HepG2 (cell line): ENCODE measurements around the gene HECTD2. TPM values are rescaled to one million over a fixed set of nuclear protein-coding genes. Genes with fewer than 3 reads are reported as not detected.

Source experiments
- ATAC-seq: fragments of 200-7000 bp; cut with Tn5 transposase; 3 replicates; pipeline ENCODE4 v1.9.1; 2020; ENCODE audit warnings: mild to moderate bottlenecking, moderate library complexity
- BruUV-seq: library from RNA; stranded (reverse); fragments of 400-500 nt; replicated peaks from 2 replicates; lab custom pipeline; 2021; lab: Mats Ljungman, UMichigan
- CTCF ChIA-PET: fragments of 300-600 bp; formaldehyde crosslinking; extraction: SDS; loops from one replicate; lab custom pipeline; 2021; ENCODE audit warnings: low total read pairs, inconsistent platforms, low intra/inter-chr PET ratio; lab: Yijun Ruan, JAX
- POLR2A ChIA-PET: fragments of 350-600 bp; sonication (Branson Sonifier 250); formaldehyde crosslinking; loops from one replicate; lab custom pipeline; 2020; ENCODE audit warnings: antibody characterized with exemption, inconsistent platforms; lab: Yijun Ruan, JAX
- DNase-seq: peaks from one replicate; pipeline ENCODE4 v3.0.0-alpha.2; 2015; ENCODE audit warnings: low spot score
- FAIRE-seq: peaks from 3 replicates; lab custom pipeline; 2011; peaks lifted over from hg19 to GRCh38; lab: Jason Lieb, UNC
- H2AFZ ChIP-seq: one replicate; pipeline ENCODE4 v1.6.1; 2011; ENCODE audit warnings: low read length, inconsistent platforms
- H3K27ac ChIP-seq: fragments of 300-600 bp; 3 replicates; pipeline ENCODE4 v1.8.0; 2011; ENCODE audit warnings: mixed run types, mild to moderate bottlenecking, mixed read lengths, low read length, inconsistent platforms; ENCODE audit not compliant: insufficient read depth; ENCODE audit errors: extremely low read length
- H3K27me3 ChIP-seq, 2 experiments: fragments of 200-600 bp in 1 of 2; 2 replicates in 1 of 2; 3 replicates in 1 of 2; pipeline versions ENCODE4 v1.6.0 to v1.8.0; 2011; ENCODE audit warnings: low read length in 2 of 2, mild to moderate bottlenecking in 2 of 2, moderate library complexity in 2 of 2, inconsistent platforms in 1 of 2; ENCODE audit not compliant: insufficient read depth in 2 of 2, control insufficient read depth in 1 of 2
- H3K36me3 ChIP-seq, 2 experiments: fragments of 200-600 bp in 1 of 2; replicated peaks in 1 of 2; 2 replicates in 1 of 2; 3 replicates in 1 of 2; pipeline versions ENCODE4 v1.5.1 to v1.8.0; 2011; ENCODE audit warnings: low read length in 2 of 2, inconsistent platforms in 1 of 2; ENCODE audit not compliant: insufficient read depth in 2 of 2, control insufficient read depth in 1 of 2
- H3K4me1 ChIP-seq: 2 replicates; pipeline ENCODE4 v1.5.1; 2012; ENCODE audit warnings: low read length, inconsistent platforms; ENCODE audit not compliant: insufficient read depth
- H3K4me2 ChIP-seq: 2 replicates; pipeline ENCODE4 v1.6.0; 2011; ENCODE audit warnings: low read depth, low read length, inconsistent platforms
- H3K4me3 ChIP-seq, 3 experiments: fragments of 200-600 bp in 1 of 3; sonication (generic), shearing (Covaris generic) in 1 of 3; replicated peaks in 1 of 3; 2 replicates each; pipeline ENCODE4 v1.5.1; 2011 to 2016; ENCODE audit warnings: low read length in 3 of 3, inconsistent platforms in 2 of 3, low read depth in 2 of 3, mild to moderate bottlenecking in 2 of 3, control low read depth in 1 of 3, mixed read lengths in 1 of 3; ENCODE audit not compliant: insufficient read depth in 1 of 3
- H3K79me2 ChIP-seq: one replicate; pipeline ENCODE4 v1.6.1; 2011; ENCODE audit warnings: low read length, inconsistent platforms; ENCODE audit not compliant: insufficient read depth
- H3K9ac ChIP-seq: 2 replicates; pipeline ENCODE4 v1.6.0; 2011; ENCODE audit warnings: mild to moderate bottlenecking, low read depth, low read length, inconsistent platforms; ENCODE audit not compliant: insufficient read depth
- H3K9me3 ChIP-seq: 2 replicates; pipeline ENCODE4 v1.5.1; 2012; ENCODE audit warnings: mild to moderate bottlenecking, low read length
- H4K20me1 ChIP-seq: 2 replicates; pipeline ENCODE4 v1.6.0; 2011; ENCODE audit warnings: inconsistent platforms, mild to moderate bottlenecking, low read length, moderate library complexity; ENCODE audit not compliant: insufficient read depth
- ARNT2 ChIP-seq: sonication (generic); formaldehyde crosslinking; IDR thresholded peaks from 2 replicates; pipeline ENCODE4 v1.8.0; 2022; ENCODE audit warnings: mild to moderate bottlenecking, low read depth, missing genetic modification reagents, moderate library complexity
- BORCS8-MEF2B ChIP-seq: sonication (generic); formaldehyde crosslinking; IDR thresholded peaks from 2 replicates; pipeline ENCODE4 v1.8.0; 2022; ENCODE audit warnings: mild to moderate bottlenecking, missing genetic modification reagents
- GABPB1 ChIP-seq: IDR thresholded peaks from 2 replicates; pipeline ENCODE4 v1.6.1; 2016; ENCODE audit warnings: mild to moderate bottlenecking, missing genetic modification reagents, moderate library complexity, missing compliant biosample characterization
- MYNN ChIP-seq: sonication (generic); formaldehyde crosslinking; IDR thresholded peaks from 2 replicates; pipeline ENCODE4 v1.4.0; 2020; ENCODE audit warnings: mild to moderate bottlenecking, low read depth, missing genetic modification reagents
- NRL ChIP-seq: sonication (generic); formaldehyde crosslinking; IDR thresholded peaks from 2 replicates; pipeline ENCODE4 v1.5.0; 2020; ENCODE audit warnings: missing genetic modification reagents, mild to moderate bottlenecking, moderate library complexity, borderline replicate concordance
- PITX1 ChIP-seq: sonication (generic); formaldehyde crosslinking; IDR thresholded peaks from 2 replicates; pipeline ENCODE4 v1.5.1; 2020; ENCODE audit warnings: mild to moderate bottlenecking, missing genetic modification reagents
- SAFB2 ChIP-seq: sonication (generic); formaldehyde crosslinking; IDR thresholded peaks from 2 replicates; pipeline ENCODE4 v1.5.1; 2020; ENCODE audit warnings: missing genetic modification reagents, low read depth, mild to moderate bottlenecking, borderline replicate concordance
- SCMH1 ChIP-seq: sonication (generic); formaldehyde crosslinking; IDR thresholded peaks from 2 replicates; pipeline ENCODE4 v1.9.0; 2021; ENCODE audit warnings: missing genetic modification reagents, mild to moderate bottlenecking, borderline replicate concordance
- TBX3 ChIP-seq: fragments of 450-650 bp; IDR thresholded peaks from 2 replicates; pipeline ENCODE4 v1.6.1; 2017; ENCODE audit warnings: antibody characterized with exemption, mild to moderate bottlenecking, inconsistent platforms, borderline replicate concordance
- TCF7 ChIP-seq: sonication (generic); IDR thresholded peaks from 2 replicates; pipeline ENCODE4 v1.6.1; 2016; ENCODE audit warnings: antibody characterized with exemption, low read depth
- ZNF382 ChIP-seq: sonication (generic); formaldehyde crosslinking; IDR thresholded peaks from 2 replicates; pipeline ENCODE4 v1.5.0; 2020; ENCODE audit warnings: missing genetic modification reagents, mild to moderate bottlenecking, borderline replicate concordance
- WGBS: methylation state at CpG from one replicate; pipeline ENCODE4 v1.1.6; 2017; ENCODE audit warnings: low lambda C conversion rate; 5-methylcytosine and 5-hydroxymethylcytosine counted together
- in situ Hi-C: cut with HindIII; loops from 2 replicates; pipeline ENCODE4 v1.10.0; 2017; ENCODE audit warnings: low pct_unique_long_range_greater_than_20kb; ENCODE audit not compliant: extremely low pct_ligation_motif_present
- intact Hi-C: fragments of 100-400 bp; cut with micrococcal nuclease; formaldehyde crosslinking; loops from one replicate; pipeline ENCODE4 v1.10.0; 2022; ENCODE audit not compliant: unreplicated experiment
- polyA plus RNA-seq, 8 experiments: library from polyadenylated mRNA; depleted of rRNA in 3 of 8; stranded (reverse) in 7 of 8; unstranded in 1 of 8; fragments of >200 nt; fragmentation: Illumina TruSeq in 4 of 8; extraction: Trizol in 4 of 8; gene quantifications; 2 replicates each; pipeline versions ENCODE4 v1.2.1 to v1.2.3, GENCODE V29; 2011 to 2016; ENCODE audit warnings: low read depth in 4 of 8, missing spikeins in 1 of 8, mixed read lengths in 1 of 8; ENCODE audit not compliant: insufficient read depth in 1 of 8
- total RNA-seq, 5 experiments: library from RNA; depleted of rRNA; stranded (reverse); fragments of >200 nt; fragmentation: Illumina TruSeq; extraction: Trizol; gene quantifications; 2 replicates each; pipeline ENCODE4 v1.2.3, GENCODE V29; 2016; ENCODE audit warnings: low read depth in 1 of 5
- TF ChIP-seq, protein P1 (sequence below): sonication (generic); formaldehyde crosslinking; IDR thresholded peaks from 2 replicates; pipeline ENCODE4 v1.5.1; 2020; ENCODE audit warnings: missing genetic modification reagents, mild to moderate bottlenecking, borderline replicate concordance

The HECTD2 gene
- total and polyA plus RNA-seq, 2 of the 13 experiments (the other 11 are each of a cell fraction or from before 2014, with no cell fraction given), result 3.2 to 5.2 TPM

DNA sequence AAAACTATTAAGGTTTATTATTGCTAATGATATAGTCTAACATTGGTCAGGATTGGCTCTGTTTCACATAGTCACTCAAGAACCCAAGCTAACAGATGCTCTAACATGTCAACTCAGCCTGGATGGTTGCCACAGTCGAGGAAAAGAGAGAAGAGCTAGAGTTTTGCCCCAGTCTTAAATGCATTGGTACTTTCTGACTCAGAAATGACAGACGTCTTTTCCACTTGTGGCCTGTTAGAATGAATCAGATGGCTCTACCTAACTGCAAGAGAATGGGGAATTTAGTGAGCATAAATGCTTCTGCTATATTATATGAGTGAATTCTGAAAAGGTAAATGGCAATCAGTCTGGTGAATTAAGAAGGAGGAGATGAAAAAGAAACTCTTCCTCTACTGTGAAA, 13.9 kb downstream of the HECTD2 start (continued):
- TF ChIP-seq ARNT2 (CRISPR knock-in tag) (no peak), TBX3 (no peak), ZNF382 (CRISPR knock-in tag) (no peak), PITX1 (CRISPR knock-in tag) (no peak), NRL (no peak), MYNN (no peak)

DNA sequence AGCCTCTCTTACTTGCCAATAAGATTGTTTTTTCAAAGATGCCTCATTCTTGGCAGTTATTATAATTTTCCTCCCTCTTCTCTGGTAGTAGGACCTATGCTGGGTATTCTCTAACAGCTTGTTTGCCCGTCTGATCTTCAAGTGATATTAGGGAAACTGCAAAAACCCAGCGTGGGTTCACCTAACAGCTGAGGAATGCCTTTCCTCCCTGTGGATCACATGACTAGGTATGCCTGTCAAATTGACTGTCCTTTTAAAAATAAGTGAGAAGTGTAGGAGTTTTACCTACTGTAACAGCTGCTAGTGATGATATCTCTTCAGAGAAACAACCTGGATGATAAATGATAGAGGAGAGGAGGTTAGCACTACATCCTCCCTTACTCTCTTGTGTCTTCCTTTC, 22.0 kb downstream of the HECTD2 start:
- Histone ChIP-seq H3K9ac (no peak overlapping the region), H3K9me3 (no peaks in the 10 kb centered on the region), H3K4me1 (peaks cover 14% of the 10 kb centered on the region), H3K4me3 (no peak overlapping the region), H3K27me3 (no peaks in the 10 kb centered on the region), H3K4me2 (no peak overlapping the region), H3K27ac (no peak overlapping the region), H3K36me3 (no peaks in the 10 kb centered on the region; a peak in 1 of 5 replicates), H2AFZ (no peak overlapping the region), H3K79me2 (no peaks in the 10 kb centered on the region), H4K20me1 (no peaks in the 10 kb centered on the region)
- BruUV-seq, result no TSS peak
- FAIRE-seq (no peak), DNase-seq (no peak), ATAC-seq (no peak)
- intact Hi-C loops (no loop called here), in situ Hi-C loops (no loop called here)
- no peak for TF ChIP-seq BORCS8-MEF2B (CRISPR knock-in tag)
- TF ChIP-seq, protein P1, sequence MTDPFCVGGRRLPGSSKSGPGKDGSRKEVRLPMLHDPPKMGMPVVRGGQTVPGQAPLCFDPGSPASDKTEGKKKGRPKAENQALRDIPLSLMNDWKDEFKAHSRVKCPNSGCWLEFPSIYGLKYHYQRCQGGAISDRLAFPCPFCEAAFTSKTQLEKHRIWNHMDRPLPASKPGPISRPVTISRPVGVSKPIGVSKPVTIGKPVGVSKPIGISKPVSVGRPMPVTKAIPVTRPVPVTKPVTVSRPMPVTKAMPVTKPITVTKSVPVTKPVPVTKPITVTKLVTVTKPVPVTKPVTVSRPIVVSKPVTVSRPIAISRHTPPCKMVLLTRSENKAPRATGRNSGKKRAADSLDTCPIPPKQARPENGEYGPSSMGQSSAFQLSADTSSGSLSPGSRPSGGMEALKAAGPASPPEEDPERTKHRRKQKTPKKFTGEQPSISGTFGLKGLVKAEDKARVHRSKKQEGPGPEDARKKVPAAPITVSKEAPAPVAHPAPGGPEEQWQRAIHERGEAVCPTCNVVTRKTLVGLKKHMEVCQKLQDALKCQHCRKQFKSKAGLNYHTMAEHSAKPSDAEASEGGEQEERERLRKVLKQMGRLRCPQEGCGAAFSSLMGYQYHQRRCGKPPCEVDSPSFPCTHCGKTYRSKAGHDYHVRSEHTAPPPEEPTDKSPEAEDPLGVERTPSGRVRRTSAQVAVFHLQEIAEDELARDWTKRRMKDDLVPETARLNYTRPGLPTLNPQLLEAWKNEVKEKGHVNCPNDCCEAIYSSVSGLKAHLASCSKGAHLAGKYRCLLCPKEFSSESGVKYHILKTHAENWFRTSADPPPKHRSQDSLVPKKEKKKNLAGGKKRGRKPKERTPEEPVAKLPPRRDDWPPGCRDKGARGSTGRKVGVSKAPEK (CRISPR knock-in tag), result no peak
- no peak for TF ChIP-seq TCF7
- TF ChIP-seq SCMH1 (CRISPR knock-in tag), result no peak
- TF ChIP-seq SAFB2 (CRISPR knock-in tag), result no peak
- TF ChIP-seq GABPB1, result no peak
- POLR2A ChIA-PET, result interaction anchor here (1.0 kb wide), 1 partner anchor 201 kb away, joined by 3 read pairs; the partner anchor contains the start of gene PPP1R3C
- CTCF ChIA-PET, result interaction anchor here (0.7 kb wide), 1 partner anchor 42 kb away, joined by 3 read pairs; no protein-coding TSS in a partner anchor
- 91% methylated on average over 2 of the region's 2 CpGs for WGBS
